SK-N-SH treated with all-trans-retinoic acid at 6 μM for 48 hours (cell line): ENCODE measurements around the gene TMEM184A.

Source experiments
- ATAC-seq: fragments of 200-7000 bp; cut with Tn5 transposase; 3 replicates; pipeline ENCODE4 v1.9.1; 2020; ENCODE audit warnings: mild to moderate bottlenecking, moderate library complexity
- ARNTL ChIP-seq: fragments of 450-650 bp; formaldehyde crosslinking; IDR thresholded peaks from 2 replicates; pipeline ENCODE4 v1.5.0; 2020; ENCODE audit warnings: low read depth, mild to moderate bottlenecking, moderate library complexity, borderline replicate concordance
- BACH2 ChIP-seq: fragments of 250-450 bp; sonication (Bioruptor Pico); IDR thresholded peaks from 2 replicates; pipeline ENCODE4 v1.9.0; 2021; ENCODE audit warnings: mild to moderate bottlenecking, borderline replicate concordance
- CREB5 ChIP-seq: fragments of 250-450 bp; sonication (Bioruptor Pico); IDR thresholded peaks from 2 replicates; pipeline ENCODE4 v1.5.1; 2020; ENCODE audit warnings: low read depth, mild to moderate bottlenecking, moderate library complexity
- CSDC2 ChIP-seq: fragments of 250-450 bp; sonication (Bioruptor Pico); IDR thresholded peaks from 2 replicates; pipeline ENCODE4 v1.5.0; 2020; ENCODE audit warnings: mild to moderate bottlenecking, moderate library complexity
- ESRRG ChIP-seq: fragments of 250-450 bp; sonication (Bioruptor Pico); IDR thresholded peaks from 2 replicates; pipeline ENCODE4 v1.6.1; 2021; ENCODE audit warnings: mild to moderate bottlenecking
- GLIS3 ChIP-seq: fragments of 250-450 bp; sonication (Bioruptor Pico); IDR thresholded peaks from 2 replicates; pipeline ENCODE4 v1.5.0; 2020; ENCODE audit warnings: mild to moderate bottlenecking, moderate library complexity
- ISL1 ChIP-seq: fragments of 250-450 bp; sonication (Bioruptor Pico); IDR thresholded peaks from 2 replicates; pipeline ENCODE4 v2.1.2; 2022; ENCODE audit warnings: mild to moderate bottlenecking, moderate library complexity
- OSR1 ChIP-seq: fragments of 250-450 bp; sonication (Bioruptor Pico); IDR thresholded peaks from 2 replicates; pipeline ENCODE4 v1.8.0; 2022; ENCODE audit warnings: moderate library complexity, mild to moderate bottlenecking, inconsistent platforms
- PATZ1 ChIP-seq: fragments of 250-450 bp; sonication (Bioruptor Pico); IDR thresholded peaks from 2 replicates; pipeline ENCODE4 v1.8.0; 2020; ENCODE audit warnings: mild to moderate bottlenecking, moderate library complexity, borderline replicate concordance
- PPARA ChIP-seq: fragments of 250-450 bp; sonication (Bioruptor Pico); IDR thresholded peaks from 2 replicates; pipeline ENCODE4 v1.5.0; 2020; ENCODE audit warnings: mild to moderate bottlenecking, borderline replicate concordance
- RARB ChIP-seq: fragments of 250-450 bp; sonication (Bioruptor Pico); IDR thresholded peaks from 2 replicates; pipeline ENCODE4 v1.8.0; 2021; ENCODE audit warnings: mild to moderate bottlenecking, moderate library complexity
- SNAI2 ChIP-seq: fragments of 250-450 bp; sonication (Bioruptor Pico); IDR thresholded peaks from 2 replicates; pipeline ENCODE4 v1.5.0; 2020; ENCODE audit warnings: mild to moderate bottlenecking, moderate library complexity
- TCF4 ChIP-seq: fragments of 250-450 bp; sonication (Bioruptor Pico); IDR thresholded peaks from 2 replicates; pipeline ENCODE4 v1.8.0; 2021; ENCODE audit warnings: mild to moderate bottlenecking, moderate library complexity, borderline replicate concordance
- TOX ChIP-seq: fragments of 250-450 bp; sonication (Bioruptor Pico); IDR thresholded peaks from 2 replicates; pipeline ENCODE4 v1.8.0; 2021; ENCODE audit warnings: mild to moderate bottlenecking, moderate library complexity, borderline replicate concordance
- TSHZ2 ChIP-seq: fragments of 250-450 bp; sonication (Bioruptor Pico); IDR thresholded peaks from 2 replicates; pipeline ENCODE4 v1.5.0; 2020; ENCODE audit warnings: mild to moderate bottlenecking, moderate library complexity
- ZC3H10 ChIP-seq: fragments of 250-450 bp; sonication (Bioruptor Pico); IDR thresholded peaks from 2 replicates; pipeline ENCODE4 v1.5.1; 2021; ENCODE audit warnings: mild to moderate bottlenecking, moderate library complexity
- ZFP3 ChIP-seq: fragments of 250-450 bp; sonication (Bioruptor Pico); IDR thresholded peaks from 2 replicates; pipeline ENCODE4 v1.5.0; 2020; ENCODE audit warnings: mild to moderate bottlenecking, moderate library complexity
- ZFP30 ChIP-seq: fragments of 450-650 bp; formaldehyde crosslinking; IDR thresholded peaks from 2 replicates; pipeline ENCODE4 v1.5.0; 2022; ENCODE audit warnings: mild to moderate bottlenecking, moderate library complexity
- ZNF565 ChIP-seq: fragments of 450-650 bp; formaldehyde crosslinking; conservative IDR thresholded peaks from 2 replicates; pipeline ENCODE4 v1.5.0; 2020; ENCODE audit warnings: low read depth, mild to moderate bottlenecking, moderate library complexity
- ZNF70 ChIP-seq: fragments of 450-650 bp; formaldehyde crosslinking; IDR thresholded peaks from 2 replicates; pipeline ENCODE4 v1.5.0; 2020; ENCODE audit warnings: mild to moderate bottlenecking, moderate library complexity
- ZNF8 ChIP-seq: fragments of 450-650 bp; formaldehyde crosslinking; IDR thresholded peaks from 2 replicates; pipeline ENCODE4 v1.5.0; 2020; ENCODE audit warnings: mild to moderate bottlenecking, moderate library complexity
- TF ChIP-seq, protein P1 (sequence below): fragments of 250-450 bp; sonication (Bioruptor Pico); IDR thresholded peaks from 2 replicates; pipeline ENCODE4 v1.5.1; 2021; ENCODE audit warnings: mild to moderate bottlenecking, moderate library complexity

Gene TMEM184A

GRCh38 chr7:1555813-1556543, at the start of gene TMEM184A:
TMEM184A (minus strand) TSS chr7:1556205; CDS start chr7:1555484, 721 bp downstream.
- ATAC-seq, result peak; percentile 48
- no peak for TF ChIP-seq TSHZ2
- TF ChIP-seq CSDC2, result 0 out of 2 replicates have a peak, but pooled peaks have one; percentile 28
- TF ChIP-seq TCF4 (CRISPR knock-in tag), result no peak
- TF ChIP-seq ZFP3, result no peak
- no peak for TF ChIP-seq OSR1 (CRISPR knock-in tag)

DNA sequence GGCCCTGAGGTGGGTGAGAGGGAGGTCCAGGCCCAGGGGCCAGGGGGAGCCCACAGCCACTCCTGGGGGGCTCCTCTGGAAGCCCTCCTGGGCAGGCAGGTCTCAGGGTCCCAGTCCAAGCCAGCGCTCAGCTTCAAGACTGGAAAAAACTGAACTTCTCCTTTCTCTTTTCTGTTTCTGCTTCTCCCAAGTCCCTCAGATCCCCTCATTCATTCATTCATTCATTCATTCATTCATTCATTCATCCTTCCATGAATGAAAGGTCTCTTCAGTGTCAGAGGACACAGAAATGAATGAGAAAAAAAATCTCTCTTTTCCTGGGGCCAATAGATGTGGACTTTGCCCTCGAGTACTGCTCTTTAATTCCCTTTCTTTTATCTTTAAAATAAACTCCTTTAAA, 48.4 kb upstream of the TMEM184A start:
- TF ChIP-seq ESRRG (CRISPR knock-in tag), result no peak
- no peak for TF ChIP-seq ZNF565 (CRISPR knock-in tag)
- no peak for TF ChIP-seq OSR1 (CRISPR knock-in tag)
- no peak for TF ChIP-seq ZNF70 (CRISPR knock-in tag)
- TF ChIP-seq ZC3H10, result no peak
- no peak for TF ChIP-seq CREB5
- TF ChIP-seq PATZ1 (CRISPR knock-in tag), result no peak
- TF ChIP-seq TSHZ2, result no peak
- TF ChIP-seq GLIS3 (CRISPR knock-in tag), result no peak
- TF ChIP-seq TCF4 (CRISPR knock-in tag), result no peak
- no peak for TF ChIP-seq RARB (CRISPR knock-in tag)
- no peak for TF ChIP-seq TOX (CRISPR knock-in tag)
- no peak for TF ChIP-seq CSDC2
- no peak for TF ChIP-seq PPARA (CRISPR knock-in tag)
- no peak for TF ChIP-seq SNAI2
- TF ChIP-seq BACH2, result no peak
- TF ChIP-seq ZFP3, result no peak
- TF ChIP-seq ZNF8 (CRISPR knock-in tag), result no peak
- no peak for TF ChIP-seq ARNTL
- TF ChIP-seq, all 23 proteins: peak for 0
- no peak for ATAC-seq

DNA sequence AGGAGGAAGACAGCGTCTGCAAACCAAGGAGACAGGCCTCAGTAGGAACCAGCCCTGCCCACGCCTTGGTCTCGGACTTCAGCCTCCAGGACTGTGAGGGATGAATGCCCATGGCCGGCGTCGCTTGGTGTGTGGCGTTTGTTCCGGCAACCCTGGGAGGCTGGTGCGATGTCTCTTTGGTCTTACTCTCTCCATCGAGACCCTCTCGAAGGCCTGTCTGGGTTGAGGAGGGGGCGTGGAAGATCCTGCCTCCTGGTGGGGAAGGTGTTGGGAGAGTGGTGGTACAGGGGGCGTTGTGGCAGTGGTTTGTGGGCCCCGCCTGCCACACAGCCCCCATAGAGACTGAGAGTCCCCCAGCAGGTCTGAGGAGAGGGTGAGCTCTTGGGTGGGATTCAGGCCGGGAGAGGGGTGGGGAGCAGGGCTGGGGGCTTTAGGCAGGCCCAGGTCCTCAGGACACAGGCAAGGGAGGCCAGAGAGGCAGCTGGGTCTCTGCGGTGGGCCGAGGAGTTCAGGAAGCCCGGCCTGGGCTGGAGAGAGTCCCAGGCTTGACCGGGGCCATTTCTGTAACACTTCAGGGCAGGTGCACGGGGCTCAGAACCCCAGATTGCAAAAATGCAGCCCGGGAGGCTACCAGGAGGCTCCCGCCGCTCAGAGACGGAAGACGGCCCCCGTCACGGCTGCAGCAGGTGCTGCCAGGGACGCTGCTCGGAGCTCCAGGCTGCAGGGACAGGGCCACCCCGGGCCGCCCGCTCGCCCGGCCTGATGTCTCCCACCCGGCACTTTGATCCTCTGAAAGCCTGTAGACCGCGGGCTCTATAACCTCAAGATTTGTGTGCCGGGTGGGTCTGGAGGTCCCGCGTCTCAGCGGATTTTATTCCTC, 47.6 kb upstream of the TMEM184A start:
- TF ChIP-seq ZFP30 (CRISPR knock-in tag), result no peak
- no peak for TF ChIP-seq CSDC2
- TF ChIP-seq PATZ1 (CRISPR knock-in tag), result no peak
- no peak for TF ChIP-seq PPARA (CRISPR knock-in tag)
- no peak for TF ChIP-seq GLIS3 (CRISPR knock-in tag)
- no peak for TF ChIP-seq OSR1 (CRISPR knock-in tag)
- no peak for TF ChIP-seq ZNF8 (CRISPR knock-in tag)
- no peak for TF ChIP-seq ZNF70 (CRISPR knock-in tag)
- no peak for TF ChIP-seq ZFP3
- no peak for TF ChIP-seq TOX (CRISPR knock-in tag)
- TF ChIP-seq TCF4 (CRISPR knock-in tag), result no peak
- TF ChIP-seq SNAI2, result no peak
- TF ChIP-seq ZC3H10, result no peak
- TF ChIP-seq, protein P1, sequence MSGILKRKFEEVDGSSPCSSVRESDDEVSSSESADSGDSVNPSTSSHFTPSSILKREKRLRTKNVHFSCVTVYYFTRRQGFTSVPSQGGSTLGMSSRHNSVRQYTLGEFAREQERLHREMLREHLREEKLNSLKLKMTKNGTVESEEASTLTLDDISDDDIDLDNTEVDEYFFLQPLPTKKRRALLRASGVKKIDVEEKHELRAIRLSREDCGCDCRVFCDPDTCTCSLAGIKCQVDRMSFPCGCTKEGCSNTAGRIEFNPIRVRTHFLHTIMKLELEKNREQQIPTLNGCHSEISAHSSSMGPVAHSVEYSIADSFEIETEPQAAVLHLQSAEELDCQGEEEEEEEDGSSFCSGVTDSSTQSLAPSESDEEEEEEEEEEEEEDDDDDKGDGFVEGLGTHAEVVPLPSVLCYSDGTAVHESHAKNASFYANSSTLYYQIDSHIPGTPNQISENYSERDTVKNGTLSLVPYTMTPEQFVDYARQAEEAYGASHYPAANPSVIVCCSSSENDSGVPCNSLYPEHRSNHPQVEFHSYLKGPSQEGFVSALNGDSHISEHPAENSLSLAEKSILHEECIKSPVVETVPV, result no peak
- no peak for TF ChIP-seq ZNF565 (CRISPR knock-in tag)
- no peak for TF ChIP-seq ISL1
- TF ChIP-seq ARNTL, result no peak
- no peak for TF ChIP-seq ESRRG (CRISPR knock-in tag)
- ATAC-seq, result no peak
